ENCODE measurements around the gene S100A4.

S100A4 gene

GRCh38 chr1:153509036-153509435, 36.6 kb downstream of the S100A4 start:
- no peak overlapping the region for H3K9ac ChIP-seq (ENCODE audit: low read depth, low read length)
- peaks cover 21% of the 10 kb centered on the region for H3K27me3 ChIP-seq (ENCODE audit: control insufficient read depth, insufficient read depth, low read length)
- H3K4me1 ChIP-seq (ENCODE audit: control insufficient read depth, insufficient read depth, low read length): no peaks in the 10 kb centered on the region

GRCh38 chr1:153507926-153508583, 37.6 kb downstream of the S100A4 start:
- no peaks in the 10 kb centered on the region for H3K4me1 ChIP-seq (ENCODE audit: control insufficient read depth, insufficient read depth, low read length)
- no peaks in the 10 kb centered on the region for H3K36me3 ChIP-seq (ENCODE audit: control insufficient read depth, insufficient read depth, low read length)
- no peak overlapping the region for H3K9ac ChIP-seq (ENCODE audit: low read depth, low read length)
- H3K27me3 ChIP-seq (ENCODE audit: control insufficient read depth, insufficient read depth, low read length): peaks cover 15% of the 10 kb centered on the region
- no peak overlapping the region for H3K4me3 ChIP-seq (ENCODE audit: low read depth, low read length)
- H3K9me3 ChIP-seq (ENCODE audit: control insufficient read depth, insufficient read depth, low read length): no peaks in the 10 kb centered on the region

More at GRCh38 chr1:153509036-153509435, 36.6 kb downstream of the S100A4 start:
- H3K9me3 ChIP-seq (ENCODE audit: control insufficient read depth, insufficient read depth, low read length): no peaks in the 10 kb centered on the region
- no peak overlapping the region for H3K4me3 ChIP-seq (ENCODE audit: low read depth, low read length)
- H3K36me3 ChIP-seq (ENCODE audit: control insufficient read depth, insufficient read depth, low read length): no peaks in the 10 kb centered on the region

- no peaks in the 10 kb centered on the region for H3K9me3 ChIP-seq (ENCODE audit: control insufficient read depth, insufficient read depth, low read length)
- H3K36me3 ChIP-seq (ENCODE audit: control insufficient read depth, insufficient read depth, low read length): no peaks in the 10 kb centered on the region
- no peak overlapping the region for H3K4me3 ChIP-seq (ENCODE audit: low read depth, low read length)
- no peak overlapping the region for H3K9ac ChIP-seq (ENCODE audit: low read depth, low read length)
- peaks cover 7% of the 10 kb centered on the region for H3K27me3 ChIP-seq (ENCODE audit: control insufficient read depth, insufficient read depth, low read length)
- no peaks in the 10 kb centered on the region for H3K4me1 ChIP-seq (ENCODE audit: control insufficient read depth, insufficient read depth, low read length)
Measured at GRCh38 chr1:153506831-153507413, 38.7 kb downstream of the S100A4 start.

GRCh38 chr1:153506386-153506785, 39.2 kb downstream of the S100A4 start:
- H3K4me3 ChIP-seq (ENCODE audit: low read depth, low read length): no peak overlapping the region

GRCh38 chr1:153505576-153505975, 40.0 kb downstream of the S100A4 start:
- Histone ChIP-seq H3K4me1 (ENCODE audit: control insufficient read depth, insufficient read depth, low read length) (no peaks in the 10 kb centered on the region), H3K4me3 (ENCODE audit: low read depth, low read length) (no peak overlapping the region), H3K9ac (ENCODE audit: low read depth, low read length) (no peak overlapping the region), H3K9me3 (ENCODE audit: control insufficient read depth, insufficient read depth, low read length) (no peaks in the 10 kb centered on the region), H3K27me3 (ENCODE audit: control insufficient read depth, insufficient read depth, low read length) (no peaks in the 10 kb centered on the region), H3K36me3 (ENCODE audit: control insufficient read depth, insufficient read depth, low read length) (no peaks in the 10 kb centered on the region)

More at GRCh38 chr1:153506386-153506785, 39.2 kb downstream of the S100A4 start:
- no peak overlapping the region for H3K9ac ChIP-seq (ENCODE audit: low read depth, low read length)
- no peaks in the 10 kb centered on the region for H3K36me3 ChIP-seq (ENCODE audit: control insufficient read depth, insufficient read depth, low read length)
- peaks cover 2% of the 10 kb centered on the region for H3K27me3 ChIP-seq (ENCODE audit: control insufficient read depth, insufficient read depth, low read length)
- no peaks in the 10 kb centered on the region for H3K4me1 ChIP-seq (ENCODE audit: control insufficient read depth, insufficient read depth, low read length)
- H3K9me3 ChIP-seq (ENCODE audit: control insufficient read depth, insufficient read depth, low read length): no peaks in the 10 kb centered on the region

- Histone ChIP-seq H3K36me3 (ENCODE audit: control insufficient read depth, insufficient read depth, low read length) (no peaks in the 10 kb centered on the region), H3K27me3 (ENCODE audit: control insufficient read depth, insufficient read depth, low read length) (no peaks in the 10 kb centered on the region), H3K4me3 (ENCODE audit: low read depth, low read length) (no peak overlapping the region), H3K9me3 (ENCODE audit: control insufficient read depth, insufficient read depth, low read length) (no peaks in the 10 kb centered on the region), H3K4me1 (ENCODE audit: control insufficient read depth, insufficient read depth, low read length) (no peaks in the 10 kb centered on the region), H3K9ac (ENCODE audit: low read depth, low read length) (no peak overlapping the region)
Measured at GRCh38 chr1:153503766-153504165, 41.8 kb downstream of the S100A4 start.

- peaks cover 7% of the 10 kb centered on the region for H3K4me1 ChIP-seq (ENCODE audit: control insufficient read depth, insufficient read depth, low read length)
Measured at GRCh38 chr1:153498746-153499145, 46.9 kb downstream of the S100A4 start.

GRCh38 chr1:153495536-153495935, 50.1 kb downstream of the S100A4 start:
- no peaks in the 10 kb centered on the region for H3K27me3 ChIP-seq (ENCODE audit: control insufficient read depth, insufficient read depth, low read length)
- H3K4me3 ChIP-seq (ENCODE audit: low read depth, low read length): no peak overlapping the region
- H3K9me3 ChIP-seq (ENCODE audit: control insufficient read depth, insufficient read depth, low read length): no peaks in the 10 kb centered on the region
- H3K9ac ChIP-seq (ENCODE audit: low read depth, low read length): no peak overlapping the region
- H3K36me3 ChIP-seq (ENCODE audit: control insufficient read depth, insufficient read depth, low read length): no peaks in the 10 kb centered on the region
- H3K4me1 ChIP-seq (ENCODE audit: control insufficient read depth, insufficient read depth, low read length): peaks cover 8% of the 10 kb centered on the region

More at GRCh38 chr1:153498746-153499145, 46.9 kb downstream of the S100A4 start:
- Histone ChIP-seq H3K9me3 (ENCODE audit: control insufficient read depth, insufficient read depth, low read length) (no peaks in the 10 kb centered on the region), H3K36me3 (ENCODE audit: control insufficient read depth, insufficient read depth, low read length) (no peaks in the 10 kb centered on the region), H3K27me3 (ENCODE audit: control insufficient read depth, insufficient read depth, low read length) (no peaks in the 10 kb centered on the region), H3K4me3 (ENCODE audit: low read depth, low read length) (no peak overlapping the region), H3K9ac (ENCODE audit: low read depth, low read length) (no peak overlapping the region)

- Histone ChIP-seq H3K9me3 (ENCODE audit: control insufficient read depth, insufficient read depth, low read length) (no peaks in the 10 kb centered on the region), H3K27me3 (ENCODE audit: control insufficient read depth, insufficient read depth, low read length) (no peaks in the 10 kb centered on the region)
Measured at GRCh38 chr1:153494976-153495535, 50.5 kb downstream of the S100A4 start.

More at GRCh38 chr1:153494976-153495535, 50.5 kb downstream of the S100A4 start:
- H3K4me1 ChIP-seq (ENCODE audit: control insufficient read depth, insufficient read depth, low read length): peaks cover 10% of the 10 kb centered on the region
- H3K4me3 ChIP-seq (ENCODE audit: low read depth, low read length): no peak overlapping the region
- no peaks in the 10 kb centered on the region for H3K36me3 ChIP-seq (ENCODE audit: control insufficient read depth, insufficient read depth, low read length)
- no peak overlapping the region for H3K9ac ChIP-seq (ENCODE audit: low read depth, low read length)

All from iPS-15b (cell line).